ENCODE results near the gene PSME2. TPM values are rescaled to one million over a fixed set of nuclear protein-coding genes. Genes with fewer than 3 reads are reported as not detected.
A peak's percentile ranks its signal among the peaks of the same experiment; 100 is the strongest.

Gene PSME2
- total and polyA plus RNA-seq, 2 of the 13 experiments (the other 11 are each of a cell fraction or from before 2014, with no cell fraction given) = 332 to 716 TPM

DNA sequence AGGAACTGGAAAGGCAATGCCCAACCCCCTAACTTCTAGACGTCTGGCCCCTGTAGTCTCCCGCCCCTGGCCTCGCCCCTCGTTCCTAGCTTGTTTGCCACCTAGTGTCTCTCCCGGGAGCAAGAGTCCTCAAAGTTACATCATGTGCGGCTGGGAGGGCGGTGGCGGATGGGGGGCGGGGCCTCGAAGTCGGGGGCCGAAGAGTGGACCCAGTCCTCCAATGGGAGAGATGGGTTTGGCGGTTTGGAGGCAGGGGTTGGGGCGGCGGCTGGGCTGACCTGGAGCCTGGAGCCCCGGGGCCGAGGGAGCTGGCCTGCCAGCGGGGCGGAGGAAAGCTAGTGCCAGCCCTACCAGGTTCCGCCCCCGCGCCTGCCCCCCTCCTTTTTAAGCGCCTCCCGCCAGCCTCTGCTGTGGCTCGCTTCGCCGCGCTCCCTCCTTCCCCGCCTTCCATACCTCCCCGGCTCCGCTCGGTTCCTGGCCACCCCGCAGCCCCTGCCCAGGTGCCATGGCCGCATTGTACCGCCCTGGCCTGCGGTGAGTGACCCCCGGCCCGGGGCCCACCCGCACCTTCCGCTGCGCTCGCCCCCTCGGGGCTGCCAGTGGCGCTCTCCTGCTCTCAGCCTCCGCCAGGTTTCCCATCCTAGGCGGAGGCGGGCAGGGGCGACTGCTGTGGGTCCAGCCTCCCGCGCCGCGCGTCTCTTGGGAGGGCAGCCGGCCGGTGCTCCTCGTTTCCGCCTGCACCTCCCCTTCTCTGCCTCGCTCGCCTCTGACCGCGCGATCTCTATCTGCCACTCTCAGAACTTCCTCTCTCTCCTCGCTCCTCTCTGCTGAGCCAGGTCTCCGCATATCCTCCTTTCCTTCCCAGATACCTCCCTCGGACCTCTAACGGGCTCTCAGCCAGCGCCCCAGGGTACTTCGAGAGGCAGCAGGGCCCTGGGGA, 52.2 kb downstream of the PSME2 start, which contains the start of gene PCK2 (continued):
- no peak for TF ChIP-seq SETDB1 (CRISPR knock-in tag; IDR thresholded peaks at IDR 0.05; ENCODE audit: borderline replicate concordance)
- no peak for TF ChIP-seq NFIC (IDR thresholded peaks at IDR 0.05; ENCODE audit: low read length)
- TF ChIP-seq, protein P1, sequence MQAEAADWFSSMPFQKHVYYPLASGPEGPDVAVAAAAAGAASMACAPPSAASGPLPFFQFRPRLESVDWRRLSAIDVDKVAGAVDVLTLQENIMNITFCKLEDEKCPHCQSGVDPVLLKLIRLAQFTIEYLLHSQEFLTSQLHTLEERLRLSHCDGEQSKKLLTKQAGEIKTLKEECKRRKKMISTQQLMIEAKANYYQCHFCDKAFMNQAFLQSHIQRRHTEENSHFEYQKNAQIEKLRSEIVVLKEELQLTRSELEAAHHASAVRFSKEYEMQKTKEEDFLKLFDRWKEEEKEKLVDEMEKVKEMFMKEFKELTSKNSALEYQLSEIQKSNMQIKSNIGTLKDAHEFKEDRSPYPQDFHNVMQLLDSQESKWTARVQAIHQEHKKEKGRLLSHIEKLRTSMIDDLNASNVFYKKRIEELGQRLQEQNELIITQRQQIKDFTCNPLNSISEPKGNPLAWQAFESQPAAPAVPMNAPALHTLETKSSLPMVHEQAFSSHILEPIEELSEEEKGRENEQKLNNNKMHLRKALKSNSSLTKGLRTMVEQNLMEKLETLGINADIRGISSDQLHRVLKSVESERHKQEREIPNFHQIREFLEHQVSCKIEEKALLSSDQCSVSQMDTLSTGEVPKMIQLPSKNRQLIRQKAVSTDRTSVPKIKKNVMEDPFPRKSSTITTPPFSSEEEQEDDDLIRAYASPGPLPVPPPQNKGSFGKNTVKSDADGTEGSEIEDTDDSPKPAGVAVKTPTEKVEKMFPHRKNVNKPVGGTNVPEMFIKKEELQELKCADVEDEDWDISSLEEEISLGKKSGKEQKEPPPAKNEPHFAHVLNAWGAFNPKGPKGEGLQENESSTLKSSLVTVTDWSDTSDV (CRISPR knock-in tag; IDR thresholded peaks at IDR 0.05) = no peak
- TF ChIP-seq, protein P2, sequence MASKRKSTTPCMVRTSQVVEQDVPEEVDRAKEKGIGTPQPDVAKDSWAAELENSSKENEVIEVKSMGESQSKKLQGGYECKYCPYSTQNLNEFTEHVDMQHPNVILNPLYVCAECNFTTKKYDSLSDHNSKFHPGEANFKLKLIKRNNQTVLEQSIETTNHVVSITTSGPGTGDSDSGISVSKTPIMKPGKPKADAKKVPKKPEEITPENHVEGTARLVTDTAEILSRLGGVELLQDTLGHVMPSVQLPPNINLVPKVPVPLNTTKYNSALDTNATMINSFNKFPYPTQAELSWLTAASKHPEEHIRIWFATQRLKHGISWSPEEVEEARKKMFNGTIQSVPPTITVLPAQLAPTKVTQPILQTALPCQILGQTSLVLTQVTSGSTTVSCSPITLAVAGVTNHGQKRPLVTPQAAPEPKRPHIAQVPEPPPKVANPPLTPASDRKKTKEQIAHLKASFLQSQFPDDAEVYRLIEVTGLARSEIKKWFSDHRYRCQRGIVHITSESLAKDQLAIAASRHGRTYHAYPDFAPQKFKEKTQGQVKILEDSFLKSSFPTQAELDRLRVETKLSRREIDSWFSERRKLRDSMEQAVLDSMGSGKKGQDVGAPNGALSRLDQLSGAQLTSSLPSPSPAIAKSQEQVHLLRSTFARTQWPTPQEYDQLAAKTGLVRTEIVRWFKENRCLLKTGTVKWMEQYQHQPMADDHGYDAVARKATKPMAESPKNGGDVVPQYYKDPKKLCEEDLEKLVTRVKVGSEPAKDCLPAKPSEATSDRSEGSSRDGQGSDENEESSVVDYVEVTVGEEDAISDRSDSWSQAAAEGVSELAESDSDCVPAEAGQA (IDR thresholded peaks at IDR 0.05; ENCODE audit: low read depth) = peak; percentile 83
- TF ChIP-seq, protein P2 (CRISPR knock-in tag; IDR thresholded peaks at IDR 0.05; ENCODE audit: borderline replicate concordance) = peak; percentile 93; the same call in 1 of the 2 replicates
- TF ChIP-seq, protein P3, sequence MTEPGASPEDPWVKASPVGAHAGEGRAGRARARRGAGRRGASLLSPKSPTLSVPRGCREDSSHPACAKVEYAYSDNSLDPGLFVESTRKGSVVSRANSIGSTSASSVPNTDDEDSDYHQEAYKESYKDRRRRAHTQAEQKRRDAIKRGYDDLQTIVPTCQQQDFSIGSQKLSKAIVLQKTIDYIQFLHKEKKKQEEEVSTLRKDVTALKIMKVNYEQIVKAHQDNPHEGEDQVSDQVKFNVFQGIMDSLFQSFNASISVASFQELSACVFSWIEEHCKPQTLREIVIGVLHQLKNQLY (CRISPR knock-in tag; IDR thresholded peaks at IDR 0.05) = peak; percentile 41
- no peak for TF ChIP-seq PHB2 (IDR thresholded peaks at IDR 0.05; ENCODE audit: partially characterized antibody)
- no peak for TF ChIP-seq ZNF841 (CRISPR knock-in tag; IDR thresholded peaks at IDR 0.05; ENCODE audit: borderline replicate concordance)
- peak; percentile 97 for TF ChIP-seq SNAPC2 (CRISPR knock-in tag; IDR thresholded peaks at IDR 0.05)
- TF ChIP-seq ZNF564 (CRISPR knock-in tag; IDR thresholded peaks at IDR 0.05) = no peak
- TF ChIP-seq, protein P4, sequence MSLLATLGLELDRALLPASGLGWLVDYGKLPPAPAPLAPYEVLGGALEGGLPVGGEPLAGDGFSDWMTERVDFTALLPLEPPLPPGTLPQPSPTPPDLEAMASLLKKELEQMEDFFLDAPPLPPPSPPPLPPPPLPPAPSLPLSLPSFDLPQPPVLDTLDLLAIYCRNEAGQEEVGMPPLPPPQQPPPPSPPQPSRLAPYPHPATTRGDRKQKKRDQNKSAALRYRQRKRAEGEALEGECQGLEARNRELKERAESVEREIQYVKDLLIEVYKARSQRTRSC (CRISPR knock-in tag; IDR thresholded peaks at IDR 0.05; ENCODE audit: low read depth) = no peak; the same call in 1 of the 2 replicates
- TF ChIP-seq, protein P5, sequence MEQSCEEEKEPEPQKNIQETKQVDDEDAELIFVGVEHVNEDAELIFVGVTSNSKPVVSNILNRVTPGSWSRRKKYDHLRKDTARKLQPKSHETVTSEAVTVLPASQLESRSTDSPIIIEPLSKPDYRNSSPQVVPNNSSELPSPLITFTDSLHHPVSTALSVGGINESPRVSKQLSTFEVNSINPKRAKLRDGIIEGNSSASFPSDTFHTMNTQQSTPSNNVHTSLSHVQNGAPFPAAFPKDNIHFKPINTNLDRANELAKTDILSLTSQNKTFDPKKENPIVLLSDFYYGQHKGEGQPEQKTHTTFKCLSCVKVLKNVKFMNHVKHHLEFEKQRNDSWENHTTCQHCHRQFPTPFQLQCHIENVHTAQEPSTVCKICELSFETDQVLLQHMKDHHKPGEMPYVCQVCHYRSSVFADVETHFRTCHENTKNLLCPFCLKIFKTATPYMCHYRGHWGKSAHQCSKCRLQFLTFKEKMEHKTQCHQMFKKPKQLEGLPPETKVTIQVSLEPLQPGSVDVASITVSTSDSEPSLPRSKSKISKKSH (CRISPR knock-in tag; IDR thresholded peaks at IDR 0.05; ENCODE audit: borderline replicate concordance) = no peak
- no peak for TF ChIP-seq HCFC1 (IDR thresholded peaks at IDR 0.05; ENCODE audit: low read depth, low read length)
- no peak for TF ChIP-seq ZNF563 (CRISPR knock-in tag; IDR thresholded peaks at IDR 0.05)
- no peak for TF ChIP-seq IKZF1 (IDR thresholded peaks at IDR 0.05)
- 0 out of 2 replicates have a peak, but pooled peaks have one; percentile 26 for TF ChIP-seq GTF2F1 (IDR thresholded peaks at IDR 0.05; ENCODE audit: low read length)
